ENCODE results near the gene BMP8B.

DNA sequence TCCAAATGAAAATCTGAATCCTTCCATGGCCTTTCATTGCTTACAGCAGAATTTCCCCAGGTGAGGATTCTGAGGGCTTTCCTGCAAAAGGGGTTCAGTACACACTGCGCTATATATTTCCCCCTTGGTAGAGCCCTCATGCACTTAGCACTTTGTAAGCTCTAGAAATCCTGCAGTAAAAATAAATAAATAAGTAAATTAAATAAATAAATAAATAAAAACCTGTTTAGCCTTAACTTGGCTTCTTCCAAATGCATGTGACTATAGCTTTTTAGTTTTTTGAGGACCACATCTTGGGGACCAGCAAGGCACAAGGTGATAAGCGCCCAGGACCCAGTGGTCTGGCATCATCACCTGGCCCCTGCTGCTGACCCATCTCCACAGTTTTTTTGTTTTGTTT, 3.2 kb upstream of the BMP8B start:
- TF ChIP-seq, protein P1, sequence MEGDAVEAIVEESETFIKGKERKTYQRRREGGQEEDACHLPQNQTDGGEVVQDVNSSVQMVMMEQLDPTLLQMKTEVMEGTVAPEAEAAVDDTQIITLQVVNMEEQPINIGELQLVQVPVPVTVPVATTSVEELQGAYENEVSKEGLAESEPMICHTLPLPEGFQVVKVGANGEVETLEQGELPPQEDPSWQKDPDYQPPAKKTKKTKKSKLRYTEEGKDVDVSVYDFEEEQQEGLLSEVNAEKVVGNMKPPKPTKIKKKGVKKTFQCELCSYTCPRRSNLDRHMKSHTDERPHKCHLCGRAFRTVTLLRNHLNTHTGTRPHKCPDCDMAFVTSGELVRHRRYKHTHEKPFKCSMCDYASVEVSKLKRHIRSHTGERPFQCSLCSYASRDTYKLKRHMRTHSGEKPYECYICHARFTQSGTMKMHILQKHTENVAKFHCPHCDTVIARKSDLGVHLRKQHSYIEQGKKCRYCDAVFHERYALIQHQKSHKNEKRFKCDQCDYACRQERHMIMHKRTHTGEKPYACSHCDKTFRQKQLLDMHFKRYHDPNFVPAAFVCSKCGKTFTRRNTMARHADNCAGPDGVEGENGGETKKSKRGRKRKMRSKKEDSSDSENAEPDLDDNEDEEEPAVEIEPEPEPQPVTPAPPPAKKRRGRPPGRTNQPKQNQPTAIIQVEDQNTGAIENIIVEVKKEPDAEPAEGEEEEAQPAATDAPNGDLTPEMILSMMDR (IDR thresholded peaks at IDR 0.05; ENCODE audit: insufficient read depth, low read length, poor library complexity, severe bottlenecking) = no peak
- TF ChIP-seq EZH2phosphoT487 (conservative IDR thresholded peaks at IDR 0.05; ENCODE audit: low read length) = no peak

Measured in SU-DHL-6 (cell line).